Kidney (tissue), 14 donors: Measurements from ENCODE around the gene ANGPT4. TPM values are rescaled to one million over a fixed set of nuclear protein-coding genes. Genes with fewer than 3 reads are reported as not detected.

Experiments
- DNase-seq, 5 donors: peaks; one replicate each; pipeline ENCODE4 v3.0.0-alpha.2; 2013 to 2020
- FAIRE-seq: peaks from 2 replicates; lab custom pipeline; 2012; peaks lifted over from hg19 to GRCh38; lab: Jason Lieb, UNC
- H3K27ac ChIP-seq, 2 donors: one replicate each; pipeline ENCODE4 v1.7.0; 2013; ENCODE audit warnings: low read depth in 2 of 2, low read length in 2 of 2, inconsistent platforms in 1 of 2
- H3K27me3 ChIP-seq: one replicate; pipeline ENCODE4 v1.7.1; 2013; ENCODE audit warnings: low read length, inconsistent platforms; ENCODE audit not compliant: control insufficient read depth, insufficient read depth
- H3K36me3 ChIP-seq, 3 donors: one replicate each; pipeline versions ENCODE4 v1.7.0 to v1.7.1; 2013; ENCODE audit warnings: low read length in 3 of 3, control low read depth in 1 of 3, inconsistent platforms in 1 of 3; ENCODE audit not compliant: insufficient read depth in 3 of 3, control insufficient read depth in 2 of 3
- H3K4me1 ChIP-seq, 3 donors: one replicate each; pipeline versions ENCODE4 v1.7.0 to v1.7.1; 2013; ENCODE audit warnings: low read length in 3 of 3, inconsistent platforms in 1 of 3, low read depth in 1 of 3; ENCODE audit not compliant: control insufficient read depth in 2 of 3, insufficient read depth in 2 of 3
- H3K4me3 ChIP-seq, 3 donors: one replicate each; pipeline versions ENCODE4 v1.7.0 to v1.8.1; 2013; ENCODE audit warnings: low read length in 3 of 3, control low read depth in 1 of 3, inconsistent platforms in 1 of 3
- H3K9ac ChIP-seq, 3 donors: one replicate each; pipeline versions ENCODE4 v1.7.0 to v1.7.1; 2013; ENCODE audit warnings: low read length in 3 of 3, control low read depth in 1 of 3, inconsistent platforms in 1 of 3
- H3K9me3 ChIP-seq, 3 donors: one replicate each; pipeline versions ENCODE4 v1.7.0 to v1.7.1; 2013; ENCODE audit warnings: low read length in 3 of 3, control low read depth in 1 of 3, inconsistent platforms in 1 of 3; ENCODE audit not compliant: control insufficient read depth in 2 of 3, insufficient read depth in 1 of 3
- intact Hi-C: fragments of 100-400 bp; cut with DNase I; formaldehyde crosslinking; loops from one replicate; pipeline ENCODE4 v1.11.1; 2022
- polyA plus RNA-seq: library from polyadenylated mRNA; stranded (reverse); fragments of 350-450 nt; fragmentation: Illumina TruSeq; extraction: RNeasy Lipid Tissue Mini Kit (QIAGEN cat#74804); gene quantifications from one replicate; pipeline ENCODE4 v1.2.3, GENCODE V29; 2014; ENCODE audit warnings: low read depth, low replicate concordance; ENCODE audit not compliant: insufficient read depth
- total RNA-seq: library from RNA; stranded (reverse); fragmentation: NEBNext Ultra II Directional; extraction: Animal tissue kit (Norgen Biotek cat#: 25700); gene quantifications from one replicate; pipeline ENCODE4 v1.2.1, GENCODE V29; 2021
- TF ChIP-seq, protein P1 (sequence below): IDR thresholded peaks from 3 replicates; pipeline ENCODE4 v1.5.1; 2012; ENCODE audit warnings: mild to moderate bottlenecking, moderate library complexity, borderline replicate concordance; ENCODE audit not compliant: insufficient read depth; ENCODE audit errors: extremely low read depth
- donor health status: control.
- donor health status: control.
- donor health status: control.
- donor health status: control.
- donor health status: control.
- donor health status: DM: yes; HTN: yes; CAD: no.
- donor health status: Normal renal cell carcinoma (clear cell type).

Gene ANGPT4
- total and polyA plus RNA-seq, 2 donors from 2014 or later = 0.24 to 0.57 TPM

DNA sequence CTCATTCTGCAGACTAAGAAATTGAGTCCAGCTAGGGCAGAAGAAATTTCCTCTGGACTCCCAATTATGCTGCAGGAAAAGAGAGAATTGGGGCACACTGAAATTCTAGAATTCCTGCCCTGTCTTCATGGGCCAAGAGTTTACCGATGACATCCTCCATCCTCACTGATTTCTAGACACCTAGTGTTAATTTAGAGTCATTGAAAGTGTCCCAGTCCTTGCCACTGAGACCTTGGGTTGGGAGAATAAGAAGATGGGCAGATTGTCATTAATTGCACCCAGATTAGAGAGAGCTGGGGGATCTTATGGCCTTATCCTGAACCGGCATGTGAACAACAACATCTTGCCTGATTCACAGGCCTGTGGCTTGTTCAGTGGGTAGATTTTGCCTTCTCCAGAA lies 29.0 kb downstream of the ANGPT4 start:
- H3K27me3 ChIP-seq = no peaks in the 10 kb centered on the region
- H3K9me3 ChIP-seq = no peaks in the 10 kb centered on the region
- no peak for FAIRE-seq
- H3K27ac ChIP-seq = no peak overlapping the region
- no peak overlapping the region for H3K9ac ChIP-seq
- TF ChIP-seq, protein P1, sequence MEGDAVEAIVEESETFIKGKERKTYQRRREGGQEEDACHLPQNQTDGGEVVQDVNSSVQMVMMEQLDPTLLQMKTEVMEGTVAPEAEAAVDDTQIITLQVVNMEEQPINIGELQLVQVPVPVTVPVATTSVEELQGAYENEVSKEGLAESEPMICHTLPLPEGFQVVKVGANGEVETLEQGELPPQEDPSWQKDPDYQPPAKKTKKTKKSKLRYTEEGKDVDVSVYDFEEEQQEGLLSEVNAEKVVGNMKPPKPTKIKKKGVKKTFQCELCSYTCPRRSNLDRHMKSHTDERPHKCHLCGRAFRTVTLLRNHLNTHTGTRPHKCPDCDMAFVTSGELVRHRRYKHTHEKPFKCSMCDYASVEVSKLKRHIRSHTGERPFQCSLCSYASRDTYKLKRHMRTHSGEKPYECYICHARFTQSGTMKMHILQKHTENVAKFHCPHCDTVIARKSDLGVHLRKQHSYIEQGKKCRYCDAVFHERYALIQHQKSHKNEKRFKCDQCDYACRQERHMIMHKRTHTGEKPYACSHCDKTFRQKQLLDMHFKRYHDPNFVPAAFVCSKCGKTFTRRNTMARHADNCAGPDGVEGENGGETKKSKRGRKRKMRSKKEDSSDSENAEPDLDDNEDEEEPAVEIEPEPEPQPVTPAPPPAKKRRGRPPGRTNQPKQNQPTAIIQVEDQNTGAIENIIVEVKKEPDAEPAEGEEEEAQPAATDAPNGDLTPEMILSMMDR = no peak
- intact Hi-C loops = no loop called here
- peaks cover 0 to 2% (median 0%) of the 10 kb centered on the region in 3 donors for H3K4me1 ChIP-seq
- no peak for DNase-seq
- H3K36me3 ChIP-seq = no peaks in the 10 kb centered on the region
- H3K4me3 ChIP-seq = no peak overlapping the region

DNA sequence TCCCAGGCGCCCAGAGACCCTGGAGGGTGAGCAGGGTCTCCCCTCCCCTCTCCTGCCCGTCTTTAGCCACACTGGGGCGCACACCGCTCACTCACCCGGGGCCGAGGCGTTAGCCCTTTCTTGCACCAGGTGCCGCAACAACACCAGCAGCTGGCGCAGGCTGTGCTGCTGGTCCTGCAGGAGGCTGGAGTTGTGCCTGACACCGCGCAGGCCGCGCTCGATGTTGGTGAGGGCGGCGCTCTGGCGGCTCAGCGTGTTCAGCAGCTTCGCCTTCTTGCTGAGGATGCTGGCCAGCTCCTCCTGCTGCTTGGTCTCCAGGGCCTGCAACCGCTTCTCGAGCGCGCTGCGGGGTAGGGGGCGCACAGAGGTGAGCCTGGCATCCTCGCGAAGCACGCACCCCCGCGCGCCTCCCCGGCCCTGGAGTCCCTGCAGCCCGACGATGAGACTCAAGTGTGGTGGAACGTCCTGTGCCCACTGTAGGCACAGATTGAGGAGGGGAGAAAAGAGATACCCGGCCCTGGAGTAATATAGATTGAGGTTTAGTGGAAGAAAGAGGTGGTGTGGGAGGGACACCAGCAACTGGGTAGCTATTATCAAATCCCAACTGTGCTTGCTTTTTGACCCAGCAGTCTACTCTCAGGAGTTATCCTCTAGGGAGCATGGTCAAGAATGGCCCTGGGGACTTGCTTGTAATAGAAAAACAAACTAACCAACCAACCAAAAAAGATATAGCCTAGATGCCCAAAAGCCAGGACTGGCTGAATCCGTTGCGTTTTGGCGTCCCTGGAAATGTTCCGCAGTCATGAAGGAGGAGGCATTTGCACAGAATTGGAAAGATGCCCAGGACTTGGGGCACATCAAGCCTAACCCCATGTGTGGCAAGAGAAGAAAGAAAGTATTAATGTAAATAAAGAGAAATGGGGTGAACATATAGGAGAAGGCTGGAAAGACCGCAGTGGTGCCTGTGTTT lies 30.9 kb downstream of the ANGPT4 start:
- Histone ChIP-seq H3K4me3 (no peak overlapping the region), H3K36me3 (no peaks in the 10 kb centered on the region), H3K9ac (no peak overlapping the region), H3K27me3 (no peaks in the 10 kb centered on the region), H3K9me3 (no peaks in the 10 kb centered on the region), H3K27ac (no peak overlapping the region), H3K4me1 (peaks cover 0 to 2% (median 0%) of the 10 kb centered on the region in 3 donors)
- DNase-seq (peak in 4 of 5 donors; percentile 76 to 83 (median 82)), FAIRE-seq (no peak)
- TF ChIP-seq, protein P1 = no peak
- intact Hi-C loops = no loop called here

DNA sequence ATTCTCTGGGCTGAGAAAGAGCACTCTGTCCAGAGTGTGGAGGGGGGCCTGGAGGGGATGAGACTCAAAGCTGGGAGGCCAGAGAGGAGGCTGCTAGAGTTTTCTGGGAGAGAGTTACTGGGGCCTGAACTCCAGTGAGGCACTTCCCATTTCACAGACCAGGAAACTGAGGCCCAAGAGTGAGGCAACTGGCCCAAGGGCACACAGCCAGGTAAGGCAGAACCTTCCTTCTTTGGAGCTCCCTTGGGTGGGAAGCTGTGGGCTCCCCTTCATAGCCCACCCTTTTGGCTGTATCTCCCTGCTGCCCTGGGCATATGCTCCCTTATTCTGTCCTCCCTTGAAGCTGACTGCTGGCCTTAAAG lies 34.4 kb downstream of the ANGPT4 start:
- TF ChIP-seq, protein P1 = no peak
- intact Hi-C loops = no loop called here
- DNase-seq = no peak
- H3K36me3 ChIP-seq = no peaks in the 10 kb centered on the region
- no peak overlapping the region for H3K27ac ChIP-seq
- no peak overlapping the region for H3K9ac ChIP-seq
- peaks cover 0 to 2% (median 0%) of the 10 kb centered on the region in 3 donors for H3K4me1 ChIP-seq
- no peak overlapping the region for H3K4me3 ChIP-seq
- H3K9me3 ChIP-seq = no peaks in the 10 kb centered on the region
- H3K27me3 ChIP-seq = no peaks in the 10 kb centered on the region
- FAIRE-seq = no peak
